OCI-LY3 (cell line): ENCODE measurements around the gene CIPC.

Source experiments
- CTCF ChIP-seq: fragments of 200-600, 300-600 bp; sonication (generic); IDR thresholded peaks from 2 replicates; pipeline ENCODE4 v1.5.1; 2014; ENCODE audit warnings: antibody characterized with exemption, low read length, low read depth
- EZH2phosphoT487 ChIP-seq: fragments of 200-600 bp; shearing (Covaris generic); IDR thresholded peaks from 2 replicates; pipeline ENCODE4 v1.6.1; 2018; ENCODE audit warnings: antibody characterized with exemption, mixed run types, low read depth

- no peak for TF ChIP-seq CTCF
- no peak for TF ChIP-seq EZH2phosphoT487
Measured at GRCh38 chr14:77084985-77085384, 13.1 kb upstream of the CIPC start.
